ENCODE measurements around the gene MYOF. TPM values are rescaled to one million over a fixed set of nuclear protein-coding genes. Genes with fewer than 3 reads are reported as not detected.

The MYOF gene
- total RNA-seq, 4 donors from 2014 or later = 4.1 to 10.3 (median 6.3) TPM

- ATAC-seq = no peak
- in situ Hi-C loops (cut with MboI; ENCODE audit: low sequenced_read_pairs in 4 of 4) = no loop called here
- Histone ChIP-seq H3K36me3 (no peaks in the 10 kb centered on the region), H3K9me3 (no peaks in the 10 kb centered on the region), H3K4me1 (no peaks in the 10 kb centered on the region), H3K27ac (no peak overlapping the region), H3K4me3 (no peak overlapping the region), H3K27me3 (peaks cover 0 to 5% (median 0%) of the 10 kb centered on the region in 3 donors)
- no peak for DNase-seq
- no peak for TF ChIP-seq CTCF (IDR thresholded peaks at IDR 0.05 in 4 of 5, conservative IDR thresholded peaks at IDR 0.05 in 1 of 5)
- intact Hi-C loops (cut with DNase I; ENCODE audit: low total_unique reads) = no loop called here
Measured at GRCh38 chr10:93300981-93301380, 181.2 kb downstream of the MYOF start.

- Histone ChIP-seq H3K36me3 (no peaks in the 10 kb centered on the region), H3K27me3 (peaks cover 0 to 5% (median 0%) of the 10 kb centered on the region in 3 donors), H3K4me3 (no peak overlapping the region), H3K4me1 (no peaks in the 10 kb centered on the region), H3K9me3 (no peaks in the 10 kb centered on the region), H3K27ac (no peak overlapping the region)
- in situ Hi-C loops (cut with MboI; ENCODE audit: low sequenced_read_pairs in 4 of 4) = no loop called here
- no peak for DNase-seq
- no peak for TF ChIP-seq POLR2A (IDR thresholded peaks at IDR 0.05)
- TF ChIP-seq CTCF (IDR thresholded peaks at IDR 0.05 in 4 of 5, conservative IDR thresholded peaks at IDR 0.05 in 1 of 5) = no peak
- intact Hi-C loops (cut with DNase I; ENCODE audit: low total_unique reads) = no loop called here
- ATAC-seq = no peak
Measured at GRCh38 chr10:93300288-93300917, 181.7 kb downstream of the MYOF start.

GRCh38 chr10:93299606-93300287 lies 182.4 kb downstream of the MYOF start:
- Histone ChIP-seq H3K27me3 (peaks cover 0 to 5% (median 0%) of the 10 kb centered on the region in 3 donors), H3K36me3 (no peaks in the 10 kb centered on the region), H3K27ac (no peak overlapping the region), H3K9me3 (no peaks in the 10 kb centered on the region), H3K4me3 (no peak overlapping the region), H3K4me1 (no peaks in the 10 kb centered on the region)
- in situ Hi-C loops (cut with MboI; ENCODE audit: low sequenced_read_pairs in 4 of 4) (loop anchor here in 3 of 4 donors (10.0 to 25.0 kb wide), 2 partner anchors 175 to 187 kb away; no protein-coding TSS in a partner anchor), intact Hi-C loops (cut with DNase I; ENCODE audit: low total_unique reads) (no loop called here)
- no peak for DNase-seq
- ATAC-seq = no peak
- TF ChIP-seq CTCF (IDR thresholded peaks at IDR 0.05 in 4 of 5, conservative IDR thresholded peaks at IDR 0.05 in 1 of 5) (no peak), POLR2A (IDR thresholded peaks at IDR 0.05) (no peak)

GRCh38 chr10:93299195-93299594 lies 182.9 kb downstream of the MYOF start:
- Histone ChIP-seq H3K9me3 (no peaks in the 10 kb centered on the region), H3K36me3 (no peaks in the 10 kb centered on the region), H3K4me1 (no peaks in the 10 kb centered on the region), H3K27ac (no peak overlapping the region), H3K27me3 (peaks cover 0 to 5% (median 0%) of the 10 kb centered on the region in 3 donors), H3K4me3 (no peak overlapping the region)
- no peak for ATAC-seq
- intact Hi-C loops (cut with DNase I; ENCODE audit: low total_unique reads) = no loop called here
- in situ Hi-C loops (cut with MboI; ENCODE audit: low sequenced_read_pairs in 4 of 4) = loop anchor here in 3 of 4 donors (10.0 to 25.0 kb wide), 2 partner anchors 174 to 187 kb away; no protein-coding TSS in a partner anchor
- no peak for DNase-seq
- TF ChIP-seq CTCF (IDR thresholded peaks at IDR 0.05 in 4 of 5, conservative IDR thresholded peaks at IDR 0.05 in 1 of 5) (no peak), POLR2A (IDR thresholded peaks at IDR 0.05) (no peak)
